Measurements from ENCODE around the gene PSMB10.

GRCh38 chr16:67982011-67982696 lies 45.5 kb upstream of the PSMB10 start:
- TF ChIP-seq CTCF (IDR thresholded peaks at IDR 0.05) = no peak
- TF ChIP-seq EP300 (IDR thresholded peaks at IDR 0.05; ENCODE audit: low read depth) = no peak
- no peak for TF ChIP-seq POLR2AphosphoS5 (IDR thresholded peaks at IDR 0.05)
